Gastrocnemius medialis (tissue), 4 donors: ENCODE results near the gene TXNRD2. TPM values are rescaled to one million over a fixed set of nuclear protein-coding genes. Genes with fewer than 3 reads are reported as not detected.

Source experiments
- ATAC-seq, 2 donors: fragments of 150-250 bp; one replicate each; pipeline ENCODE4 v1.9.1; 2016
- DNase-seq, 2 donors: peaks; one replicate each; pipeline ENCODE4 v3.0.0-alpha.2; 2019
- H3K27ac ChIP-seq, 4 donors: fragments of 200-600 bp; sonication (generic); 1 replicate in 1 of 4; 2 replicates in 3 of 4; pipeline ENCODE4 v1.5.1; 2016 to 2018; ENCODE audit warnings: mild to moderate bottlenecking in 2 of 4, moderate library complexity in 1 of 4
- H3K27me3 ChIP-seq, 3 donors: fragments of 200-600 bp; sonication (generic) in 2 of 3; 1 replicate in 1 of 3; 2 replicates in 2 of 3; pipeline versions ENCODE4 v1.5.1 to v1.6.0; 2016 to 2019; ENCODE audit warnings: mild to moderate bottlenecking in 1 of 3, moderate library complexity in 1 of 3
- H3K36me3 ChIP-seq, 2 donors: fragments of 200-600 bp; sonication (generic) in 1 of 2; one replicate each; pipeline ENCODE4 v1.5.1; 2017 to 2018
- H3K4me1 ChIP-seq, 2 donors: fragments of 200-600 bp; sonication (generic) in 1 of 2; one replicate each; pipeline ENCODE4 v1.5.1; 2016 to 2017; ENCODE audit warnings: mild to moderate bottlenecking in 2 of 2
- H3K4me3 ChIP-seq, 4 donors: fragments of 200-600 bp; sonication (generic) in 3 of 4; 1 replicate in 1 of 4; 2 replicates in 3 of 4; pipeline ENCODE4 v1.5.1; 2016 to 2019; ENCODE audit warnings: mild to moderate bottlenecking in 2 of 4
- H3K9me3 ChIP-seq, 3 donors: fragments of 200-600 bp; sonication (generic) in 2 of 3; 1 replicate in 1 of 3; 2 replicates in 2 of 3; pipeline ENCODE4 v1.5.1; 2016 to 2019
- POLR2A ChIP-seq, 2 donors: fragments of 450-650 bp; IDR thresholded peaks; one replicate each; pipeline ENCODE4 v1.6.1; 2017; ENCODE audit warnings: antibody characterized with exemption in 2 of 2, mild to moderate bottlenecking in 2 of 2, moderate library complexity in 2 of 2
- in situ Hi-C, 4 donors: fragments of 200-750 bp; cut with MboI; loops; one replicate each; pipeline versions ENCODE4 v1.15.0 to v1.8.0; 2017; ENCODE audit warnings: low sequenced_read_pairs in 4 of 4
- intact Hi-C: fragments of 100-400 bp; cut with DNase I; formaldehyde crosslinking; loops from one replicate; pipeline ENCODE4 v1.15.1; 2023; ENCODE audit warnings: low total_unique reads
- total RNA-seq, 4 donors: library from RNA; depleted of rRNA; stranded (reverse); fragments of >200 nt; gene quantifications; one replicate each; pipeline versions ENCODE4 v1.1.0 to v1.2.3, GENCODE V29; 2016
- TF ChIP-seq, protein P1 (sequence below), 5 experiments: fragments of 450-650 bp in 3 of 5; fragments of 200-600 bp in 2 of 5; sonication (generic) in 2 of 5; IDR thresholded peaks in 4 of 5; conservative IDR thresholded peaks in 1 of 5; 1 replicate in 4 of 5; 2 replicates in 1 of 5; pipeline ENCODE4 v1.5.1; 2016 to 2019; ENCODE audit warnings: antibody characterized with exemption in 5 of 5, mild to moderate bottlenecking in 3 of 5, moderate library complexity in 3 of 5

TXNRD2 gene
- total RNA-seq, 4 donors from 2014 or later: 9.0 to 18.0 (median 14.4) TPM

DNA sequence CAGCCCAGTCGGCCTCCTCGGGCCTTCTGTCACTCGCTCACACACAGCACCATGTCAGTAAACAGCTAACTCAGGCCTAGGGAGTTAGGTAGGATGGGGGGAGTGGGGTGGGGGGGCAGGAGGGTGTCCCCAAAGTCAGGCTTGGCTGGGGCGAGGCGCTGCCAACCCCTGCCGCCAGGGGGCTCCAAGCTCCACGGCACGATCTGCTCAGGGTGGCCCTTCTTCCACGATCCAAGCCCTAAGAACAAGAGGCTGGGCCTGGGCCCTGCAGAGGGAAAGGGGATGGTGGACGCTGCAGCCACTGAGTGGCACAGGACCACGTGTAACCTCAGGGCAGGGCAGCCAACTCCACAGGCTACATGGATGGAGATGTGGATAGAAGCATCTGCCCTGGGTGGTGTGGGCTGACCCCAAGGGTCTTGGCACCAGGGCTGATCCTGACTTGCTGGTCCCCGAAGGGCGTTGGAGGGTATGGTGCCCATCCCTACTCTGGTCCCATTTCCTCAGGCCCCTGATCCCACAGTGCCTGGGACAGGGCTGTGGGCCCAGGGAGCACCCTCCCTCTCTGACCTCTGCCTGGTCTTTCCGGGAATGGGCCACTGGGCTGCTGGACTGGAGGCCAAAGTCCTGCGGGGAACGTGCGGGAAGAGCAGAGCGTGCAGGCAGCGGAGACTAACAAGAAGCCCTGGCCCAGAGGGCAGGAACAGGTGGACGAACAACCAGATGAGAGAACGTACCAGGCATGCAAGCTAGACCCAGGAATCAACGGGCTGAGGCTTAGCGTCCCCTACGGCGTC, 29.1 kb upstream of the TXNRD2 start:
- Histone ChIP-seq H3K9me3 (no peaks in the 10 kb centered on the region), H3K4me1 (peaks cover 0 to 8% of the 10 kb centered on the region in 2 donors), H3K27me3 (no peaks in the 10 kb centered on the region), H3K27ac (peak overlapping the region in 3 of 4 donors; percentile 8 to 64 (median 64)), H3K36me3 (peaks cover 0 to 20% of the 10 kb centered on the region in 2 donors), H3K4me3 (no peak overlapping the region)
- no peak for TF ChIP-seq POLR2A (IDR thresholded peaks at IDR 0.05)
- TF ChIP-seq, protein P1, sequence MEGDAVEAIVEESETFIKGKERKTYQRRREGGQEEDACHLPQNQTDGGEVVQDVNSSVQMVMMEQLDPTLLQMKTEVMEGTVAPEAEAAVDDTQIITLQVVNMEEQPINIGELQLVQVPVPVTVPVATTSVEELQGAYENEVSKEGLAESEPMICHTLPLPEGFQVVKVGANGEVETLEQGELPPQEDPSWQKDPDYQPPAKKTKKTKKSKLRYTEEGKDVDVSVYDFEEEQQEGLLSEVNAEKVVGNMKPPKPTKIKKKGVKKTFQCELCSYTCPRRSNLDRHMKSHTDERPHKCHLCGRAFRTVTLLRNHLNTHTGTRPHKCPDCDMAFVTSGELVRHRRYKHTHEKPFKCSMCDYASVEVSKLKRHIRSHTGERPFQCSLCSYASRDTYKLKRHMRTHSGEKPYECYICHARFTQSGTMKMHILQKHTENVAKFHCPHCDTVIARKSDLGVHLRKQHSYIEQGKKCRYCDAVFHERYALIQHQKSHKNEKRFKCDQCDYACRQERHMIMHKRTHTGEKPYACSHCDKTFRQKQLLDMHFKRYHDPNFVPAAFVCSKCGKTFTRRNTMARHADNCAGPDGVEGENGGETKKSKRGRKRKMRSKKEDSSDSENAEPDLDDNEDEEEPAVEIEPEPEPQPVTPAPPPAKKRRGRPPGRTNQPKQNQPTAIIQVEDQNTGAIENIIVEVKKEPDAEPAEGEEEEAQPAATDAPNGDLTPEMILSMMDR (IDR thresholded peaks at IDR 0.05 in 4 of 5, conservative IDR thresholded peaks at IDR 0.05 in 1 of 5): peak; percentile 85 to 99 (median 94)
- DNase-seq (peak; percentile 35 to 55), ATAC-seq (peak; percentile 73 to 75)
- in situ Hi-C loops: loop anchor here in 3 of 4 donors (5.0 kb wide), 1 partner anchor 42 kb away; no protein-coding TSS in a partner anchor
- intact Hi-C loops: loop anchor here (1.0 to 10.0 kb wide), 3 partner anchors 43 to 157 kb away; partner anchors contain the start of gene DGCR8

DNA sequence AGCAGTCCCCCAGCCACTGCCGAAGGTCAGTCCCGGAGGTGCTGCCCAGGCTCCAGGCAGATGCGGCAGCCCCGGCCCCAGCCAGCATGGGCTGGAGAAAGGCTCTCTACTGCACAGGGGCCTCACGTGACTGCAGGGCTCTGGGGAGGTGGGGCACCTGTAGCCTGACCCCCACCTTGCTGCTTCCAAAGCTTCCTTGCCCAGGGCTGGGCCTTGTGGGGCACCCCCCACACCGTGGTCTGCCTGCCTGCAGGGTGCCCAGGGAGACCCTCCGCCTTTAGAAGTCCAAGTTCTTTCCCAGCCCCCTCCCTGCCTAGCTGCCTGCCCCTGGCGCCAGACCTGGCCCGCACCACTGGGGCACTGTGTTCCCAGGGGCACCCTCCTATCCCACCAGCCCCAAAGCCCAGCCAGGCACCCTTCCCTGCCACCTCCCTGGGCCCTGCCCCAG, 28.4 kb upstream of the TXNRD2 start:
- peaks cover 0 to 20% of the 10 kb centered on the region in 2 donors for H3K36me3 ChIP-seq
- no peak overlapping the region for H3K4me3 ChIP-seq
- DNase-seq (no peak), ATAC-seq (peak; percentile 10 to 22)
- no peaks in the 10 kb centered on the region for H3K27me3 ChIP-seq
- H3K4me1 ChIP-seq: peaks cover 0 to 6% of the 10 kb centered on the region in 2 donors
- H3K9me3 ChIP-seq: no peaks in the 10 kb centered on the region
- H3K27ac ChIP-seq: peak overlapping the region in 3 of 4 donors; percentile 8 to 64 (median 64)
- in situ Hi-C loops (loop anchor here in 3 of 4 donors (5.0 kb wide), 1 partner anchor 42 kb away; no protein-coding TSS in a partner anchor), intact Hi-C loops (loop anchor here (1.0 to 10.0 kb wide), 3 partner anchors 43 to 157 kb away; partner anchors contain the start of gene DGCR8)
- TF ChIP-seq POLR2A (IDR thresholded peaks at IDR 0.05): no peak
- TF ChIP-seq, protein P1 (IDR thresholded peaks at IDR 0.05 in 4 of 5, conservative IDR thresholded peaks at IDR 0.05 in 1 of 5): no peak

DNA sequence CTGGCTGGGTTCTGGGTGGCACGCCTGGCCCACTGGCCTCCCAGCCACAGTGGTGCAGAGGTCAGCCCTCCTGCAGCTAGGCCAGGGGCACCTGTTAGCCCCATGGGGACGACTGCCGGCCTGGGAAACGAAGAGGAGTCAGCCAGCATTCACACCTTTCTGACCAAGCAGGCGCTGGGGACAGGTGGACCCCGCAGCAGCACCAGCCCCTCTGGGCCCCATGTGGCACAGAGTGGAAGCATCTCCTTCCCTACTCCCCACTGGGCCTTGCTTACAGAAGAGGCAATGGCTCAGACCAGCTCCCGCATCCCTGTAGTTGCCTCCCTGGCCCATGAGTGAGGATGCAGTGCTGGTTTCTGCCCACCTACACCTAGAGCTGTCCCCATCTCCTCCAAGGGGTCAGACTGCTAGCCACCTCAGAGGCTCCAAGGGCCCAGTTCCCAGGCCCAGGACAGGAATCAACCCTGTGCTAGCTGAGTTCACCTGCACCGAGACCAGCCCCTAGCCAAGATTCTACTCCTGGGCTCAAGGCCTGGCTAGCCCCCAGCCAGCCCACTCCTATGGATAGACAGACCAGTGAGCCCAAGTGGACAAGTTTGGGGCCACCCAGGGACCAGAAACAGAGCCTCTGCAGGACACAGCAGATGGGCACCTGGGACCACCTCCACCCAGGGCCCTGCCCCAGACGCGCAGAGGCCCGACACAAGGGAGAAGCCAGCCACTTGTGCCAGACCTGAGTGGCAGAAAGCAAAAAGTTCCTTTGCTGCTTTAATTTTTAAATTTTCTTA, 27.7 kb upstream of the TXNRD2 start:
- Histone ChIP-seq H3K27ac (peak overlapping the region in 1 of 4 donors; percentile 9), H3K27me3 (no peaks in the 10 kb centered on the region), H3K4me3 (no peak overlapping the region), H3K9me3 (no peaks in the 10 kb centered on the region), H3K36me3 (peaks cover 0 to 26% of the 10 kb centered on the region in 2 donors), H3K4me1 (no peaks in the 10 kb centered on the region)
- no peak for ATAC-seq
- DNase-seq: no peak
- in situ Hi-C loops (no loop called here), intact Hi-C loops (no loop called here)
- TF ChIP-seq POLR2A (IDR thresholded peaks at IDR 0.05): no peak
- TF ChIP-seq, protein P1 (IDR thresholded peaks at IDR 0.05 in 4 of 5, conservative IDR thresholded peaks at IDR 0.05 in 1 of 5): no peak

DNA sequence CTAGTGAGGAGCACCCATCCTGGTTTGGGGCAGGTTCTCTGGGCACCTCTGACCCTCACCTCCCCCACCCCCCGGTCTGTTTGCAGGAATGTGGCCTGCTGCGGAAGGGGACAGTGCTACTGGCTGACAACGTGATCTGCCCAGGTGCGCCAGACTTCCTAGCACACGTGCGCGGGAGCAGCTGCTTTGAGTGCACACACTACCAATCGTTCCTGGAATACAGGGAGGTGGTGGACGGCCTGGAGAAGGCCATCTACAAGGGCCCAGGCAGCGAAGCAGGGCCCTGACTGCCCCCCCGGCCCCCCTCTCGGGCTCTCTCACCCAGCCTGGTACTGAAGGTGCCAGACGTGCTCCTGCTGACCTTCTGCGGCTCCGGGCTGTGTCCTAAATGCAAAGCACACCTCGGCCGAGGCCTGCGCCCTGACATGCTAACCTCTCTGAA, 26.9 kb upstream of the TXNRD2 start:
- TF ChIP-seq, protein P1 (IDR thresholded peaks at IDR 0.05 in 4 of 5, conservative IDR thresholded peaks at IDR 0.05 in 1 of 5): no peak
- no peak for TF ChIP-seq POLR2A (IDR thresholded peaks at IDR 0.05)
- Histone ChIP-seq H3K36me3 (peaks cover 0 to 35% of the 10 kb centered on the region in 2 donors), H3K9me3 (no peaks in the 10 kb centered on the region), H3K27me3 (no peaks in the 10 kb centered on the region), H3K4me3 (no peak overlapping the region), H3K4me1 (no peaks in the 10 kb centered on the region), H3K27ac (no peak overlapping the region)
- ATAC-seq (no peak), DNase-seq (no peak)
- intact Hi-C loops: no loop called here
- in situ Hi-C loops: no loop called here
